ENCODE data around the gene CHRND.
"Not testable (repeated sequence)": the region's sequence is repeated elsewhere in the genome, so short reads cannot be mapped to it uniquely, and the experiment has no call there.

DNA sequence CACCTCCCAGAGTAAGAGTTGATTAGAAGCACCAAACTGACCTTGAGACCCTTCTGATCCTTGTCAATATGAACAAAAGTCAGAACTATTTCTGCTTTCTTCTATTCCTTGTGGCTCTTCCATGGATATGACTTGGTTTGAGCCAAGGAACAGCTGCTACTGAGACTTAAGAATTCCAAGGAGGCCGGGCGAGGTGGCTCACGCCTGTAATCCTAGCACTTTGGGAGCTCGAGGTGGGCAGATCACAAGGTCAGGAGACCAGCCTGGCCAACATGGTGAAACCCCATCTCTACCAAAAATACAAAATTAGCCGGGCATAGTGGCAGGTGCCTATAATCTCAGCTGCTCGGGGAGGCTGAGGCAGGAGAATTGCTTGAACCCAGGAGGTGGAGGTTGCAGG lies 44.5 kb downstream of the CHRND start:
- TF ChIP-seq, protein P1, sequence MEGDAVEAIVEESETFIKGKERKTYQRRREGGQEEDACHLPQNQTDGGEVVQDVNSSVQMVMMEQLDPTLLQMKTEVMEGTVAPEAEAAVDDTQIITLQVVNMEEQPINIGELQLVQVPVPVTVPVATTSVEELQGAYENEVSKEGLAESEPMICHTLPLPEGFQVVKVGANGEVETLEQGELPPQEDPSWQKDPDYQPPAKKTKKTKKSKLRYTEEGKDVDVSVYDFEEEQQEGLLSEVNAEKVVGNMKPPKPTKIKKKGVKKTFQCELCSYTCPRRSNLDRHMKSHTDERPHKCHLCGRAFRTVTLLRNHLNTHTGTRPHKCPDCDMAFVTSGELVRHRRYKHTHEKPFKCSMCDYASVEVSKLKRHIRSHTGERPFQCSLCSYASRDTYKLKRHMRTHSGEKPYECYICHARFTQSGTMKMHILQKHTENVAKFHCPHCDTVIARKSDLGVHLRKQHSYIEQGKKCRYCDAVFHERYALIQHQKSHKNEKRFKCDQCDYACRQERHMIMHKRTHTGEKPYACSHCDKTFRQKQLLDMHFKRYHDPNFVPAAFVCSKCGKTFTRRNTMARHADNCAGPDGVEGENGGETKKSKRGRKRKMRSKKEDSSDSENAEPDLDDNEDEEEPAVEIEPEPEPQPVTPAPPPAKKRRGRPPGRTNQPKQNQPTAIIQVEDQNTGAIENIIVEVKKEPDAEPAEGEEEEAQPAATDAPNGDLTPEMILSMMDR (IDR thresholded peaks at IDR 0.05) = not testable (repeated sequence)
- TF ChIP-seq EZH2 (IDR thresholded peaks at IDR 0.05; ENCODE audit: borderline replicate concordance, insufficient read depth, low read depth, low read length, poor library complexity, severe bottlenecking) = not testable (repeated sequence)
